ENCODE measurements around the gene SOS2. TPM values are rescaled to one million over a fixed set of nuclear protein-coding genes. Genes with fewer than 3 reads are reported as not detected.

Gene SOS2
- total RNA-seq, 4 donors from 2014 or later, result 43.4 to 69.9 (median 57.9) TPM

- Histone ChIP-seq H3K4me1 (peaks cover 0 to 5% of the 10 kb centered on the region in 2 donors), H3K27ac (no peak overlapping the region), H3K9me3 (no peaks in the 10 kb centered on the region), H3K4me3 (replicated peaks in 1 of 3) (no peak overlapping the region), H3K27me3 (no peaks in the 10 kb centered on the region), H3K36me3 (no peaks in the 10 kb centered on the region)
- DNase-seq, result no peak
- WGBS, 2 donors, result 89 to 95% methylated on average over 1 of the region's 1 CpG
- intact Hi-C loops (cut with DNase I), result no loop called here
- TF ChIP-seq, protein P1, sequence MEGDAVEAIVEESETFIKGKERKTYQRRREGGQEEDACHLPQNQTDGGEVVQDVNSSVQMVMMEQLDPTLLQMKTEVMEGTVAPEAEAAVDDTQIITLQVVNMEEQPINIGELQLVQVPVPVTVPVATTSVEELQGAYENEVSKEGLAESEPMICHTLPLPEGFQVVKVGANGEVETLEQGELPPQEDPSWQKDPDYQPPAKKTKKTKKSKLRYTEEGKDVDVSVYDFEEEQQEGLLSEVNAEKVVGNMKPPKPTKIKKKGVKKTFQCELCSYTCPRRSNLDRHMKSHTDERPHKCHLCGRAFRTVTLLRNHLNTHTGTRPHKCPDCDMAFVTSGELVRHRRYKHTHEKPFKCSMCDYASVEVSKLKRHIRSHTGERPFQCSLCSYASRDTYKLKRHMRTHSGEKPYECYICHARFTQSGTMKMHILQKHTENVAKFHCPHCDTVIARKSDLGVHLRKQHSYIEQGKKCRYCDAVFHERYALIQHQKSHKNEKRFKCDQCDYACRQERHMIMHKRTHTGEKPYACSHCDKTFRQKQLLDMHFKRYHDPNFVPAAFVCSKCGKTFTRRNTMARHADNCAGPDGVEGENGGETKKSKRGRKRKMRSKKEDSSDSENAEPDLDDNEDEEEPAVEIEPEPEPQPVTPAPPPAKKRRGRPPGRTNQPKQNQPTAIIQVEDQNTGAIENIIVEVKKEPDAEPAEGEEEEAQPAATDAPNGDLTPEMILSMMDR (IDR thresholded peaks at IDR 0.05), result no peak
- TF ChIP-seq POLR2A (IDR thresholded peaks at IDR 0.05), result no peak
These were observed 159.0 kb downstream of the SOS2 start for GRCh38 chr14:50072395-50072794.

GRCh38 chr14:50070840-50071548 lies 160.4 kb downstream of the SOS2 start:
- TF ChIP-seq, protein P1 (IDR thresholded peaks at IDR 0.05), result no peak
- no peak for TF ChIP-seq POLR2A (IDR thresholded peaks at IDR 0.05)
- 75 to 78% methylated on average over 12 to 13 of the region's 13 CpGs for WGBS, 2 donors
- DNase-seq, result no peak

DNA sequence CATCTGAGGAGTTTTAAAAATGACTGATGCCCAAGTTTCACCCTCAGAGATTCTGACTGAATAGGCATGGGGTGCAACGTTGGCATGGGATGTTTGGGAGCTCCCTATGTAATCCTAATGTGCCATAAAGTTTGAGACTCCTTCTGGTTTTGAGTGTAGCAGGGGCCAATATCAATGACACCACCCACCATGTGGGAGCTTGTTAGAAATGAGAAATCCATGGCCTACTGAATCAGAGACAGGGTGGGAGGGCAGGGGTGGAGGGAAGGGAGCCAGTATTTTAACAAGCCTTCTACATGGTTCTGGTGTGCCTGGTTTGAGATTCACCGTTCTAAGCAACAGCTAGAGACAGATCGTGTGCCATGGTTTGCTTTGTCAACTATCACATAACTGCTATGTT lies 161.1 kb downstream of the SOS2 start:
- intact Hi-C loops (cut with DNase I), result no loop called here
- no peak for TF ChIP-seq POLR2A (IDR thresholded peaks at IDR 0.05)
- TF ChIP-seq, protein P1 (IDR thresholded peaks at IDR 0.05), result no peak
- no peaks in the 10 kb centered on the region for H3K36me3 ChIP-seq
- H3K4me3 ChIP-seq (replicated peaks in 1 of 3), result no peak overlapping the region
- H3K4me1 ChIP-seq, result peaks cover 0 to 5% of the 10 kb centered on the region in 2 donors
- DNase-seq, result no peak
- H3K9me3 ChIP-seq, result no peaks in the 10 kb centered on the region
- WGBS, 2 donors, result 86 to 90% methylated on average over 3 of the region's 3 CpGs
- H3K27me3 ChIP-seq, result no peaks in the 10 kb centered on the region
- H3K27ac ChIP-seq, result no peak overlapping the region

More at GRCh38 chr14:50070840-50071548, 160.4 kb downstream of the SOS2 start:
- Histone ChIP-seq H3K4me3 (replicated peaks in 1 of 3) (no peak overlapping the region), H3K27ac (no peak overlapping the region), H3K9me3 (no peaks in the 10 kb centered on the region), H3K27me3 (no peaks in the 10 kb centered on the region), H3K4me1 (peaks cover 0 to 5% of the 10 kb centered on the region in 2 donors), H3K36me3 (no peaks in the 10 kb centered on the region)
- intact Hi-C loops (cut with DNase I), result no loop called here

DNA sequence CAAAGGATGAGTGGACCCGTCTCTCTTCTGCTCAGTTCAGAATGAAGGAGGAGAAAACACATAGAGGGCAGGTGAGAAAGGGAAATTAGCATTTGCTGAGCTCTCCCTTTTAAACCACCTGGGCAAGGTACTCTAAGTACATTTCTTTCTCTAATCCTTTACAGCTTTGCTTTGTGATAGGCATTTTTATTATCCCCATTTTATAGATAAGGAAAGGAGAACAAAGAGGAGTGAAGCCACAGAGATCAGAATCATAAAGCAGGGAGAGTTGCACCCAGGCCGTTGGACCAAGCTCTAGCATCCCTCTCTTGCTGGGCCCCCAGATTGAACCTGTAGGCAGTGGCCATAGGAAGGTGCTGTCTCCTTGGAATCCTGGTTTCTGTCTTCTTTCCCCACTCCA lies 162.1 kb downstream of the SOS2 start:
- H3K4me1 ChIP-seq, result peaks cover 0 to 5% of the 10 kb centered on the region in 2 donors
- H3K36me3 ChIP-seq, result no peaks in the 10 kb centered on the region
- H3K27me3 ChIP-seq, result no peaks in the 10 kb centered on the region
- H3K27ac ChIP-seq, result no peak overlapping the region
- H3K4me3 ChIP-seq (replicated peaks in 1 of 3), result no peak overlapping the region
- no peak for TF ChIP-seq POLR2A (IDR thresholded peaks at IDR 0.05)
- TF ChIP-seq, protein P1 (IDR thresholded peaks at IDR 0.05), result no peak
- intact Hi-C loops (cut with DNase I), result no loop called here
- H3K9me3 ChIP-seq, result no peaks in the 10 kb centered on the region
- WGBS, 2 donors, result 68 to 85% methylated on average over 2 of the region's 2 CpGs
- DNase-seq, result no peak

- intact Hi-C loops (cut with DNase I), result no loop called here
- TF ChIP-seq POLR2A (IDR thresholded peaks at IDR 0.05), result no peak
- TF ChIP-seq, protein P1 (IDR thresholded peaks at IDR 0.05), result no peak
- Histone ChIP-seq H3K36me3 (no peaks in the 10 kb centered on the region), H3K9me3 (no peaks in the 10 kb centered on the region), H3K4me1 (peaks cover 0 to 5% of the 10 kb centered on the region in 2 donors), H3K4me3 (replicated peaks in 1 of 3) (no peak overlapping the region), H3K27ac (no peak overlapping the region), H3K27me3 (no peaks in the 10 kb centered on the region)
- DNase-seq, result no peak
- WGBS, 2 donors, result 89 to 92% methylated on average over 7 of the region's 7 CpGs
These were observed 162.9 kb downstream of the SOS2 start for GRCh38 chr14:50068496-50068895.
